ENCODE results near the gene TOX3.

Gene TOX3

DNA sequence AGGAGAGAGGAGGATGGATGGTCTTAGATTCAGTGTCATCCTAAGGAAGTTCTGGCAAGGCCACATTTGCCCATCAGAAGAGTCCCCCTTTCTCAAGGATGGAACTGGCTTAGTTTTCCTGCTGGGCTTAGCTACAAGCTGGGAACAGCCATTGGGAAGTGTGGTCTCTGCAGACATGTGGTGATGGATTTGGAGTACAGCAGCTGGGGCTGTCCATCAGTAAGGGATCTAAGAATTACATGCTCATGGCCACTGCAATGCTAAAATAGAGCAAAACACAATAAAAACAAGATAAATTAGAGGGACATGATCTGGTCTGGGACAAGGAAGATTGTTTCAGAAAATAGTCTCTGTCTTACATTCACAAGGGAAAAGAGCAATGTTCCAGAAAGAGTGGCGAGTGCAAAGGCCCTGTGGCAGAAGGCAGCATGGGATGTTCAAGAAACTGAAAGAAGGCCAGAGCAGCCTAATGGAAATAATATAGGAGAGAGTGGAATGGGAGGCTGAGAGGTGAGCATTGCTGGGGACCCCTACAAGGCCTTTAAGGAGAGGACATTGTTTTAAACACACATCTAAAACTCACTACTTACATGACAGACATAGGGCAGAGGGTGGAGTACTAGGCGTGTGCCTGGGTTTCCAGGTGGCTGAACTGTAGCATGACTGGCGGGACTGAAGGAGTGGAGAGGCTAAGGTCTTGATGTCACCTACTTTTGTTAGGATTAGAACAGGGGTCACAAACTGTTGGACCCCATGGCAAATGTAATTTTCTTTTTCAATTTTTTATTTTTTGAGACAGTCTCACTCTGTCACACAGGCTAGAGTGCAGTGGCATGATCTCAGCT is 17.0 kb upstream of the TOX3 start:
- no peak for DNase-seq

DNA sequence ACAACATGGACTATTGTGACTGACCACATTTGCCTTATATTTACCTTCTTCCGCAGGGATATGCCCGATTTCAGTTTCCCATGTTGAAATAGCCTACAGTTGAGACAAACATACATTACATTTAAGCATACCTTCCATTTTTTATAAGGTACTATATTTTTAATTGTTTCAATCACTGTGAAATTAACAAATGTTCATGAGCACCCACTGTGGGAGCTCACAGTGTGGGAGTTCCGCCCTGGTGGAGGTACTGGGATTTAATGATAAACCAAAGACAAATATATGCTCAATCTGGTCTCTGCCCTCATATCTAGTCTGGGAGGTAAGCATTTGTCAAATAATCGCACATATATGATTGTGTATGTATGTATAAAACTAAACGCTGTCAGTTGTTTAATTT is 15.8 kb upstream of the TOX3 start:
- no peak for DNase-seq

DNA sequence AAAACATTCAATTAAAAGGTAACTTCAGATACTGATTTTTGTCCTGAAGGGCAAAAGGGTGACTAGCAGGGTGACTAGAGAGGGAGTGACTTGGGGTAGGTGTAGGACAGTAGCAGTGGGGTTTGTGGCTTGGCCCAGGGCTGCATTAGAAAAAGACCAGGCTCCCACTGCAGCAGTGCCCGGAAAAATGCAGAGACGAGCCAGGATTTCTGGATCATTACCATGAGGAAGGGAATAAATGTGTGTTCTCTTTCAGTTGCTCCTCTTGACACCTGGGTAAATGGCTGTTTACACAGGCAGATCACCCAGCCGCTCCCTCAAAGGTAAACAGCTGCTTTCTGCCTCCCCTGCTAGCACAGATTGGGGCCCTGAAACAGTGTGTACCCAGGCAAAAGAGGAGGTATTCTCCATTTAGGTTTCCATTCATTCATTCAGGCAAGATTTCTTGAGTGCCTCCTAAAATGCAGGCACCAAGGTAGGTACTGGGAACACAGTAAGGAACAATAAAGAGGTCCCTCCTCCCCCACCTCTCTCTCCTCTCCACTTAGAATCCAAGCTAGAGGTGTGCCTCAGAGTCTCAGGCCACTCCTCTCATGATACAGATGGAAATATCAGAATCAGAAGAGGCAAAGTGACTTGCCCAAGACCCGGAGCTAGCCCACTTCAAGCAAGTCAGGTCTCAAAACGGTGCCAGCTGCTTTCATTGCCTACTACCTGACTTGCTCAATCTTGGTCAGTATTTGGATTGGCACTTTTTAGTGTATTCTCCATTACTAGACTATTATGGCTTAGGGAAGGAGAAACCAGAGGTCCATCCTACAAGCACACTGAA is 15.2 kb upstream of the TOX3 start:
- no peak for DNase-seq

DNA sequence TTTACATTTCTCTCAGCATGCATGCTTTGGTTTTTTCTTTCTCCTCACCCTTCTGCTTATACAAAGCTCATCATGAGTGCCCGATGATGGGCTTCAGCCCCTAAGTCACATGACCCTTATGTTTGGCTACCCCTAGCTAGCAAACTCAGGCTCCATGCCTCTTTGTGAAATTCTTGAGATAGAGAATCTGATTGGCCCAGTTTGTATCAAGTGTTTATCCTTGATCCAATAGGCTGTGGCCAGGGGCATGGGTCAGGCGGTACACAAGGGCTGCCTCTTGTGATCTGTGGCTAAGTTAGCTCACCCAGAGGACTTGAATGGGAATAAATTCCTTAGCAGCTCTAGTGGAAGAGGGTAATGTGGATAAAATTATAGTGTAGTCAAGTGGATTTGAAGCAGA is 11.5 kb upstream of the TOX3 start:
- no peak for DNase-seq

GRCh38 chr16:52557236-52557635 is 10.3 kb upstream of the TOX3 start:
- DNase-seq = no peak

- DNase-seq = no peak
Measured at GRCh38 chr16:52556083-52556482, 9.1 kb upstream of the TOX3 start.

DNA sequence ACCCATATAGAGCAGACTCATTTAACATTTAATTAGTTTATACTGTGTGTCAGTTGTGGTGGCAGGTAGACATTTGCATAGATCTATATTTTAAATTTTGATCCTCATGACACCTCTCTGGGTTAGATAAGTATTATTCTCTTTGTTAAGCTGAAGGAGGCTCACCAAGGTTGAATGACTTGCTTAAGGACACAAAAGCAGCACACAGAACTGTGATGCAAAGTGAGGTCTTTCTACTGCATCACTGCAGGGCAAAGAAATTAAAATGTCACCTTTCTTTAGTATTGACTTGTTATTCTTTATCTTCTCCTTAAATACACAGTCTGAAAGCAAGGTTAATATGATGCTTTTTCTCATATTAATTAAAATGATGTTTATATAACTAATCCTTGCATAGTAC is 8.6 kb upstream of the TOX3 start:
- DNase-seq = no peak

- no peak for DNase-seq
Measured at GRCh38 chr16:52554334-52554733, 7.4 kb upstream of the TOX3 start.

DNA sequence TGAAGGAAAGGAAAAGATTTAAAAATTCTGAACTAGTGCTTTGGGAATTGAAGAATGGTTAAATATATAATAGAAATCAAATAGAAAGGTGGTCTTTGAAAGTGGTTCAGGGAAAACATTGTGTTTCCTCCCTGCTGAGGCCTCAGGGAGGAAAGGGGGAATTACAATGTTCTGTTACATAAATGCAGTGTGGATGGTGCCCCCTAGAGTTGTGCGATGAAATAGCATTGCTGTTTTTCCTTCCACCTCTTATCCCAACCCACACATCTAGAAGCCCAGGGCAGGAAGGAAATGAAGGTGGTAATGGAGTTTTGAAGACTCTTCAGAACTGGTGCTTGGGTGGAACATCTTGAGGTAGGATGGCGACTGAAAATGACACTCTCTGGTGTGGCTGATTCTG is 6.4 kb upstream of the TOX3 start:
- DNase-seq = no peak

- no peak for DNase-seq
Measured at GRCh38 chr16:52552643-52553042, 5.7 kb upstream of the TOX3 start.

GRCh38 chr16:52549011-52549692 is 2.2 kb upstream of the TOX3 start:
- DNase-seq = no peak

GRCh38 chr16:52548261-52549010 is 1.5 kb upstream of the TOX3 start:
- DNase-seq = no peak

- no peak for DNase-seq
Measured at GRCh38 chr16:52547834-52548215, 882 bp upstream of the TOX3 start.

DNA sequence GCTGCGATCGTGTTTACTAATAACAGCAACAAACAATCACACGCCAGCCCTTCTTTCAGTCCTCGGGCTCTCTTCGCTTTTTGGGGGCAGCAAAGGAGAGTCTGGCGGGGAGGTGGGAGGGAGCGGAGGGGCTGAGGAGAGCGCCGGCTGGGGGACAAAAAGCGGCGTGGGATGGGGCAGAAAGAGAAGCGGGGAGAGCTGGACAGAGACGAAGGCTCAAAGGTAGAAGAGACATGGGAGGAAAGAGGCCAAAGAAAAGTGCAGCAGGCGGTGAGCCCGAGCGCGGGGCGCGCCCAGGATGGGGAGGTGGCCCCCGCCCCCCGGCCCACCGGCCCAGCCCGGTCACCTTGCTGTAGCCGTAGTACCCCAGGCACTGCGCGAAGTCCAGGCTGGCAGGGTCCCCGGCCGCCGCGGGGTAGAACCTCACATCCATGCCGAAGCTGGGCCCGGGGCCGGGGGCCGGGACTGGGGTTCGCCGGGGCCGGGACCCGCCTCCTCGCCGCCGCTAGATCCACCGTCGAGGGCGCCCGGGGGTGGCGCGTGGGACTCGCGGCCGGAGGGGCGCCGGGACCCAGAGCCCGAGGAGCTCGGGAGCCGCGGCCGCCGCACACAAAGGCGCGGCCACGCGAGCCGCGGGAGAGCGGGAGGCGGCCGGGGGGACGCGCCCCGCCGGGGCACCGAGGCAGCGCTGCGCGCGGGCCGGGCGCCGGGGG is 496 bp downstream of the TOX3 start:
- DNase-seq = no peak

- no peak for DNase-seq
Measured at GRCh38 chr16:52545898-52546266, 1.1 kb downstream of the TOX3 start.

GRCh38 chr16:52545222-52545897 is 1.6 kb downstream of the TOX3 start:
- DNase-seq = no peak

DNA sequence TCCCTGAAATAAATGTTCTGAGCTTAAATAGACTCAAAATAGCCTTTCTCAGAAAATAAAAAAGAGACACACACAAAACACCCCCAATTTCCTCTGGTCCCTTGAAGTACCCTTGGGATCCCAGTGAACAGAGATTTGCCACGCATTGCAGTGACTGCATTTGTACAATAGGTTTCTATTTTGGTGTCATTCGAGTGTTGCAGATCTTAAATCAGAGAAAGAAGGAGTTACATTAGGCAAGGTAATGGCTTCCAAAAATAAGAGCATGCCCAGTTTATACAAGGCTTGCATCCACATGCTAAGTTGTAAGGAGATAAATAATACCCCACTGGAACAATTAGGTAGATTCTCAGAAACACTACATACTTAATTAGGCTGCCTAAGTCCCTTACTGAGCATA is 2.2 kb downstream of the TOX3 start:
- no peak for DNase-seq

- DNase-seq = no peak
Measured at GRCh38 chr16:52543654-52544053, 3.3 kb downstream of the TOX3 start.

GRCh38 chr16:52540910-52541309 is 6.0 kb downstream of the TOX3 start:
- no peak for DNase-seq

DNA sequence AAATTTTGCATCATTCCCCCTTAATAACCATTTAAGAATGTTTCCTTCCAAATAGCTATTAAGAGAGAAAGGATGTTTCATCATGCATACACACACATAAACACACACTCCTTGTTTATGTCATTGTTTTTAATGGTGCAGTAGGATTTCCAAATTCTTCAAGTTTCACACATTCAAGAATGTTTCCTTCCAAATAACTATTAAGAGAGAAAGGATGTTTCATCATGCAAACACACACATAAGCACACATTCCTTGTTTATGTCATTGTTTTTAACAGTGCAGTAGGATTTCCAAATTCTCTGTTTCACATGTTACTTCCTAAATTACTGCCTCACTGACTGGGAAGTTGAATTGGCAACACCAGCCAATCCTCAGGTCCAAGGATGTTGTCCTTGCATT is 7.8 kb downstream of the TOX3 start:
- no peak for DNase-seq

DNA sequence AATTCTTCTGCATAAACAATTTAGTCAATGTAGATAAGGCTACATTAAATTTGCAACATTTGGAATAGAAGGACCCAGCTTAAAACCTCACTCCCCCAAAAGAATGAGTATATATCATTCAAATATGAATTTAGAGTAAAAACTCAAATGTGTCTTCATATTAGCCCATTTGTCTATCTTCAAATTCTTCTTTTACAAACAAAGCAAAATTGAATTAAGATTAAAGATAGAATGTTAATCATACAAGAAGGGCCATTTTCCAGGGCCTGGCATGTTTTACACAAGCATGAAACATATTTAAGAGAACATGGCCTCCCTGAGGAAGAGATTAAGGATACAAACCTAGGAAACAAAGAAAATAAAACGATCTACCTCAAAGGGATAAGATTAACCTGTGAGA is 8.4 kb downstream of the TOX3 start:
- no peak for DNase-seq

DNA sequence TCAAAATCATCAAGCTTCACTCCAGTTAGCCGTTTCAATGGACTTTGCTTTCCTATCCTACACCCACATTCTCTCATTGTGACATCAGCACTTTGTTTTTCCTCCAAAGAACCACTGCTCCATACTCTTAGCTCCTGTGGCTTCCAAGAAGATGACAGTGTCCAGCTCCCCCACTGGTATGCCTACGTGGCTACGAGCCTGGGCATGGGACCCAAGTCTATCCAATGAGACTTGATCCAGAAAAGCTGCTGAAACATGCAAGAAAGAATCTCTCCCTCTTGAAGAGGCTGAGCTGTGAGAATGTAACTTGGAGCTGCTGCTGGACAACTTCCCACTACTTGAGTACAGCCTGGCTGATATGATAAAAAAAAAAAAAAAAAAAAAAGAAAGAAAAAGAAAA is 9.4 kb downstream of the TOX3 start:
- DNase-seq = no peak

Data from fibroblast of skin of right biceps (primary cell).